Stimulated activated CD4-positive, alpha-beta T cell treated with anti-CD3 and anti-CD28 coated beads, TNF-alpha, amount 100 ng/mL, for 4 hours (primary cell): ENCODE data around the gene HCRTR1.

Experiments used
- DNase-seq, 3 experiments: peaks; one replicate each; pipeline ENCODE4 v3.0.0-alpha.2; 2020; ENCODE audit warnings: low read depth in 3 of 3

Gene HCRTR1

DNA sequence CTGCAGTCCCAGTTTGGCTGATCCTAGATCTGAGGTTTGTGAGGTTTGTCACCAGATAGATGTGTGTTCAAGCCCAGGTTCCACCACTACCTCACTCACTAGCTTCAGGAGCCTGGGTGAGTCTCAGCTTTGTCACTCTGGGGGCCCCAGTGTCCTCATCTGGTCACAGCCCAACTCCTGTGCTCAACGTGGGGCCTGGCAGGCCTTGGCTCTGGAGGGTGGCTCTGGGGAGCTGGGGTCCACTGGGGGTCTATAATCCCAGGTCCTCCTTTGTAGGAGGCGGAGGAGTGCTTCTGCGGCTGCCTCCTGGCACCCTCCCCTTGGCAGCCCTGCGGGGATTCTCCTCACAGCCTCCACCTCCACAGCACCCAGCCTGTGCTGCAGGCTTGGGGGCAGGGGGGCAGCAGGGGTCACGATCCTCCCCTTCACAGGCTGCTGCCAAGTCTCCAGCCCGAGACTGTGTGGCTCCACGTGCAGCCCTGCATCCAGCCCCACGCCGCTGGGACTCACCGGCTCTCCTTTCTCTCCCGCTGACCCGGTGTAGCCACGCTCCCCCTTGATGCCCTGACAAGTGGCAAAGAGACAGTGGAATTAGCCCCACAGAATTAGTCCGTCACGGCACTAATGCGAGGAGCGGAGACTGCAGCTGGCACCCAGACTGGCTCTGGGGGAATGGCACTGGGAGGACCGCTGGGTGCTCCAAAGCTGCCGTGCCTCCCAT lies 49.7 kb downstream of the HCRTR1 start:
- no peak for DNase-seq

DNA sequence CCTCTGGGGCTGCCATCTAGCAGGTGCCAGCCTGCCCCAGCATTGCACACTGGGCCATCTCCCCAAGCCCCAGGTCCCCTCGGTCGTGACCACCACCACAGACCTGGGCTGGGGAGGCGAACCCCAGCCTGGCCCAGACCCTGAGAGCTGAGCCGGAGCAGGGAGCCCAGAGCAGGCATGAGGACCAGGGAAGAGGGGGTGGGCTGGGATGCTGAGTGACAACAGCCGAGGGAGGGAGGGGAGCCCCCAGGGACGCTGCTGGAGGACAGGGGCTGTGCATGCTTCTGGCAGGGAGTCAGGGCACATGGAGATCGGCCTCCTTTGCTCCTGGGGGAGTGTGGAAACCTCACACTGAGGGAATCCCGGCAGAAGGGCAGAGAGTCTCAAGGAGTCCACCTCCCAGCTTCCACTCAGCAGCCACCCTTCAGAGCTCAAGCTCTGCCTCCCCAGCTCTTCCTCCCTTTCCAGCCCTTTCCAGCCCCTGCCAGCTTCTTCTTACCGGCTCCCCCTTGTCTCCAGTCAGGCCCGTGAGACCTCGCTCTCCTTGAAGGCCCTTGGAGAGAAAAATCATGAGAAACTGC lies 50.9 kb downstream of the HCRTR1 start:
- no peak for DNase-seq

DNA sequence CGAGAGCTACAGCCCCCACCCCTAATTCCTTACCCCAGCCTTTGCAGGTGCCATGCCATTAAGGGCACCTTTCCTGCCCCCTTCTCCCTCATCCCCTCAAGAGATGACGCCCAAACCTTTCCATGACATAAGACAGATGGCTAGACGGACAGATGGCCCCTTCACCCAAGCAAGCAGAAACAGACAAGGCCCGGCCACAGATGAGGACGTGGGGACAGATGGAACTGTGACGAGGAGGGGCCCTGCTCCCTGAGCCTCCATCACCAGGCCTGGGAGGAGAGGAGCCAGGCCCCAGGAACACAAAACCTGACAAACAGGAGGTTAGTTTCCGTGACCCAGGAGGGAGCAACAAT lies 51.9 kb downstream of the HCRTR1 start:
- no peak for DNase-seq

DNA sequence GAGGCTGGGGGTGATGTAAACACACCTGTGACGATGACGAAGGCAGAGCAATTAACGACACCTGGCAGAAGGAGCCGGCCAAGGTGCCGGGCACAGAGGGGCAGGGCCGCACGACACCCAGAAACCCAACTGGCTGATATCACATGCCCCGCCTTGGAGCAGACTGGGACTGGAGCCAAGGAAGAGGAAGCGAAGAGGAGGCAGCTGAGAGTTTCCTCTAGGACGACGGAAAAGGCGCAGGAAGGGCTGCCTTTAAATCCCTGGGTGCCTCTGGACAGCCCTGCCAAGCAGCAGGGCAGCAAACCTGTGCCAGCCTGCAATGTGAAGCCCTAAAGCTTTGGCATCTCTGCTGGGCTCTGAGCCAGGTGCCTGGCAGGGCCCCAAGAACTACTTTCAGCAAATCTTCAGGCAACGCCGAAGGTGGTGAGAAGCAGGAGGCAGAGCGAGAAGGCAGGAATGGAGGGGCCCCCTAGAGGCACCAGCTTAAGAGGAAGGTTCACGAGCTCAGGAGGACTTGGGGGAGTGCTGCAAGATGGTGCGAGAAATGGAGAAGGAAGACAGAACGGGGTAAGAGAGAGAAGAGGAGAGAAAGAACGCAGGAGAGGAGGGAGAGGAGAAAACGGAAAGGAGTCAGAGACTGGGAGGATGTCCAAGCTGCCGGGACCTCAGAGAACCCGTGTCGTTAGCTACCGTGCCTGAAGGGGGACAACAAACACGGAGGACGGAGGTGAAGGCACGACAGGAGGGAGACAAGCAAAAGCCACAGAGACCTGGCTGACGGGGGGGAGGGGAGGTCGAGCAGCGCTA lies 52.5 kb downstream of the HCRTR1 start:
- DNase-seq: no peak

DNA sequence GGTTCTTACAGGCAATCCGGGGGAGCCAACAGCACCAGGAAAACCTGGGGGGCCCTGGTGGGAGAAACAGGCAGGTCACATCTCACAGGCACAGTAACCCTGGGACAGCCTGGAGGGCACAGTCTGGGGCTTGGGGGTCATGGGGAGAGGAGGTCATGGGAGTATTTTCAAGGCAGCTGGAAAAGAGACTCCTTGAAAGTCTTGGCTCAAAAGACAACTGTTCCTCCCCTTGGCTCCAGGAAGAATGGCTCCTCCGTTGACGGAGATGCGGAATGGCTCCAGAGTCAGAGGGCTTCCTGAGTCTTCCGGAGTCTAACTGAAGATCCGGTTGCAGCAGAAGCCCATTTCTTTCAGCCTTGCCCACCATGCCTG lies 53.1 kb downstream of the HCRTR1 start:
- DNase-seq: no peak

DNA sequence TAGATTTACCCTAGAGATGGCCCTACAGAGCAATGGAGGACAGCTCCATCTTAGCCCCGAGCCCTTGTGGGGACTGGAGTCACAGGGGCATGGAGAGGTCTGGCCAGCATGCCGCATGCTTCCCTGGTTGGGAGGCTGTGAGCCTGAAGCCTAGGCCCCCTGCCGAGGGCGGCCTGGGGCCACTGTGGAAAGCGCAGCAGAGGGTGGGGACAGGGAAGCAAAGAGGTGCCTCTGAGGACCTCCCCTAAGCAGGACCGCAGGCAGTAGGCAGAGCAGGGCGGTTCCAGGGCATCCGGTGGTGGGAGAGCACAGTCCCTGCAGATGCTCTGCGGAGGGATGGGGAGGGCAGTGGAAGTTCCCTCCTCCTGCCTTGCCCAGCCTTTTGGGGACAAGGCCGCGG lies 53.7 kb downstream of the HCRTR1 start:
- no peak for DNase-seq

DNA sequence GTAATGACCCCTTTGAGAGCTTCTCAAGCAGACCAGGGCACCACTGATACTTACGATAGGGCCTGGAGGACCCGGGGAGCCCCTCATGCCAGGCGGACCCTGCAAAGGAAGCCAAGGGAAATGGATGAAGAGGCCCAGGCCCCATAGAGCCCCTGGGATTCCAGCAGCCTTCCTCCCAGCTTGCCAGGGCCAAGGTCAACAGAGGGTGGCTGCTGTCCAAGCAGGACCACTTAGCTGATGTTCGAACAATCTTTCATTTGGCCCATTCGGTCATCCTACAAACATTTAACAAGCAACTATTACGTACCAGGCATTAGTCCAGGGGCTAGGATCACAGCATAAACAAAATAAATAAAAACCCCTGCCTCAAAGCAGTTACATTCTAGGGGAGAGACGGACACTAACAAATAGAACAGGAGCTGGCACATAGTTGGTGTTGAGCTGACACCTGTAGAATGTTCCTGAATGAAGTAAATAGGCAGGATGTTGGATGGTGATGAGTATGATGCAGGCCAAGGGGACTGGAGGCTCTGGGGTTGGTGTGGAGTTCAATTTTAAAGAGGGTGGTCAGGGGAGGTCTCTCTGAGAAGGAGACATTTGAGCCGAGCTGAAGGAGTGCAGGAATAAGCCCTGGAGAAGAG lies 54.2 kb downstream of the HCRTR1 start:
- no peak for DNase-seq

DNA sequence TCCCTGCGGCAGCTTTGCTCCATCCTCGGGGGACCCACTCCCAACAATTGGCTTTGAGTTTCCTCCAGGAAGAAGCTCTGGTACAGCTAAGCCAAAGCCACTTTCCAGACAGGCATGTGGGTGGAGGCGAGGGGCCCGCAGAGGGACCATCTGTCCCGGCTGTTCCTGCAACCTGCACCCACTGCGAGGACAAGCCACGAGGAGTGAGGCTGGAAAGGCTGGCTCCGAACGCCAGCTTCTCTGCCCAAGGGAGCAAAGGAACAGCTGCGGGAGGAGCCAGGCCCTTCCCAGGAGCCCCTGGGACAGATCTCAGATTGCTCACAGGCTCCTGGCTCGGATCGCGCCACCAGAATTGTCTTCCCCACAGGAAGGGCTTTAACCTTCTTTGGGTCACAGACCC lies 55.5 kb downstream of the HCRTR1 start:
- no peak for DNase-seq

DNA sequence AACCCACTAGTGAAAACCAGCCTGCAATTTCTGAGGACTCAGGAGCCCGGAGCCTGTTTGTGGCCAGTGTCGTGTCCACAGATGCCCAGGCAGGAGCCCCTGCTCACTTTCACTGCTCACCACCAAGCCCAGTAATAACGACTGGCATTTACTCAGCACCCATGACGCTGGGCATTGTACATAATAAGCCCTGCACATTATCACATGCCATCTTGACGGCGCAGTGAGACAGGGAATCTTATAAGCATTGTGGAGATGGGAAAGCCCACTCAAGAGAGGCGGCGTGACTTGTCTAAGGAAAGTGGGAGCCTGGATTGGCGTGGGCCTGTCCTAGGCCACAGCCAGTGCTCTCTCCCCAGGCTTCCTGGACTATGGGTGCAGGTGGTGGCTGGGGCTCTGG lies 55.9 kb downstream of the HCRTR1 start:
- no peak for DNase-seq

DNA sequence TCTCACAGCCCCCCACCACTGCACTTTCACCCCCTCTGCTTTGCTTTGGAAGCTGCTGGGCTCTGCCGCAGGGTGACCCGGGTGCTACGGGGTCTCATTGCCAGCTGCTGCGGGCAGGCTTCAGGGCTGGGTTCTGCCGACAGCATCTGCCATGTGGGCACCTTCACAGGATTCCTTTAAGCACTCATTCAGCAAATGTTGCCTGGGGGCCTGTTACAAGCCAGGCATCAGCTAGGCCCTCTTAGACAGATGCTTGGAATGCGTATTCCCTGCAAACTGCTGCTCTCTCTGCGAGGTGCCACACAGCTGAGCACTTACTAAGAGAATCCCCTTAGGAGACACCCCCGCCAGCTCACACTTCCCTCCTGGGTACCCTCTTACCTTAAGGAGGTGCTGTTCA lies 57.1 kb downstream of the HCRTR1 start:
- DNase-seq: no peak

DNA sequence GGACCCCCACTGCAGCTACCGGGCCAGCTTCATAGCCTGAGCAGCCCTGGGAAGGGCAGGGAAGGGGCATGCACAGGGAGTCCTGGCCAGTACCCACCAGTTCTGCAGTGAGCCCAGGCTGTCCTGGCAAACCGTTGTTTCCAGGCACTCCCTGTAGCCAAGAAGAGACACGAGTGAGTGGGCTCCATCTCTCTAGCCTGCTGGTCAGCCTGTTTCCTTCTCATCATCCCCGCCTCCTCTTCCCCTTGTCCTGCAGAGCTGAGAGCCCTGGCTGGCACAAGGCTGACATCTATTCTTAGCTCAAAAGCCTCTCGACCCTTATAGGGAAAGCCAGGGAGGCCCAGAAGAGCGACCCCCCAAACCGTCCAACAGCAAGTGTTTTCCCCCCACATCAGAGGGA lies 57.7 kb downstream of the HCRTR1 start:
- no peak for DNase-seq

DNA sequence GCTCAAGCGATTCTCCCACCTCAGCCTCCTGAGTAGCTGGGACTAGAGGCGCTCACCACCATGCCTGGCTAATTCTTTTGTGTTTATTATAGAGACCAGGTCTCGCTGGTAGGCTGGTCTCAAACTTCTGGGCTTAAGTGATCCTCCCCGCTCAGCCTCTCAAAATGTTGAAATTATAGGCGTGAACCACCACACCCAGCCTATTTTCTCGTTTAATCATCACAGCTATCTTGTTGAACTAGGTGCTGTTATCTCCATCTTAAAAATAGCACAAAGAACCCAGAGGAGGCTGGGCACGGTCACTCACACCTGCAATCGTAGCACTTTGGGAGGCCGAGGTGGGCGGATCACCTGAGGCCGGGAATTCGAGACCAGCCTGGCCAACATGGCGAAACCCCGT lies 58.3 kb downstream of the HCRTR1 start:
- no peak for DNase-seq
